GM19193 (cell line): ENCODE results near the gene LRGUK.

Source experiments
- POLR2A ChIP-seq: IDR thresholded peaks from 4 replicates; pipeline ENCODE4 v1.6.1; 2011; ENCODE audit not compliant: insufficient read depth, insufficient read length; ENCODE audit errors: extremely low read depth

LRGUK gene

GRCh38 chr7:134155206-134155605, 28.1 kb downstream of the LRGUK start:
- no peak for TF ChIP-seq POLR2A

DNA sequence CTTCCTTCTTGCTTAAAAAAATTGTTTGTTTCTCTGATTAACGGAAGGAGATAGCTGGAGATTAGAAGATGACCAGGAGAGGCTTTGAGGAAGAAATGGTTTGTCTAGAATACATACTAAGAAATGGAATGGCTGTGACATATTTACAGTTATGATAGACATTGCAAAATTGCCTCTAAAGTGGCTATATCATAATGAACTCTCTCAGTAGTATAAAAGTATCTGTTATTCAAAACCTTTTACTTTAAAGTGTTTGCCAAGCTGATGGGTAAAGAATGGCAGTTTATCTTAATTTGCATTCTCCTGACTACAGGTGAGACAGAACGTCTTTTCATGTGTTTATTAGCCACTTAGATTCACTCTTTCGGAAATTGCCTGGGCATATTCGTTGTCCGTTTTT, 28.7 kb downstream of the LRGUK start:
- TF ChIP-seq POLR2A = no peak

- TF ChIP-seq POLR2A = no peak
Measured at GRCh38 chr7:134165252-134165651, 38.1 kb downstream of the LRGUK start.

DNA sequence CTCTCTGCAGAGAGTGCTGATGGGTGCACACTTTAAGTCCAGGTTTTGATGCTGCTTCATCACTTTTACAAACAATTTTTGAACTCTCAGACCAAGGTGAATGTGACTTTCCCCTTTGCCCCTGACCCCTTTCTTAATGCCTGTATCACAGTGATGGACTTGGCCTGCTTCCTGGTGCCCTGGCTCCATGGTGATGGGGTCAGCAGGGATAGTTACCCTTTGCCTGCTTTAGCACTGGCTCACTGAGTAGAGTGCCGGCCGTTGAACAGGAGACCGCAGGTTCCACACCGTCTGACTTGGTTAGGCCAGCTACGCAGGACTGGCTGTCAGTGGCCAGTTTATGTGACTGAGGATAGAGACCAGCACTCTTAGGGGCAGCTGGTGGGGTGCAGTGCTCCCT, 40.1 kb downstream of the LRGUK start:
- no peak for TF ChIP-seq POLR2A

- no peak for TF ChIP-seq POLR2A
Measured at GRCh38 chr7:134167841-134168240, 40.7 kb downstream of the LRGUK start.

DNA sequence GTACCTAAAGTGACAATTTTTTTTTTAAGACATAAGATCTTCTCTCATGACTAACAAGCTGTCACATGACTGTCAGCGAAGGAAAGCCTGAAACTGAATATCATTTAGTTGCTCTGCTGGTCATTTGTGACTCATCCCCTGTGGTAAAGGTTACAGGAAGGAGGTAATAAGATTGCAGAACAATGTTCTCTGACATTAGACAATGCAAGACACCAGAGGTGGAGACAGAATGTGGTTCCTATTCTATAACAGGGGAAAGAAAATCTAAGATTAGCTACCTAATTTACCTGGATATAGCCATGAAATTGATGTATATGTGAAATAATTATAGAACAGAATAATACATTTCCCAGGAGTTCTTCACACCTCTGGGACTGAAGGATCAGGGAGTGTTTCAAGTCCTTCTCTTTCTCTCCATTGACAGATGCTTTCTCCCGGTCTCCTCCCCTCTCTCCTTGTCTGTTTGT, 47.7 kb downstream of the LRGUK start:
- TF ChIP-seq POLR2A = no peak

- TF ChIP-seq POLR2A = no peak
Measured at GRCh38 chr7:134175334-134176036, 48.3 kb downstream of the LRGUK start.

DNA sequence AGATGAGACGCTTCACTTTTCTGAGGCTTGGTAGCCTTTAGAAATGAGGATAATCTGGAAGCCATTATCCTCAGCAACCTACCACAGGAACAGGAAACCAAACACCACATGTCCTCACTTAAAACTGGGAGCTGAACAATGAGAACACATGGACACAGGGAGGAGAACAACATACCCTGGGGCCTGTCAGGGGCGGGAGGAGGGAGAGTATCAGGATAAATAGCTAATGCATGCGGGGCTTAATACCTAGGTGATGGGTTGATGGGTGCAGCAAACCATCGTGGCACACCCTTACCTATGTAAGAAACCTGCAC, 48.9 kb downstream of the LRGUK start:
- TF ChIP-seq POLR2A = no peak

DNA sequence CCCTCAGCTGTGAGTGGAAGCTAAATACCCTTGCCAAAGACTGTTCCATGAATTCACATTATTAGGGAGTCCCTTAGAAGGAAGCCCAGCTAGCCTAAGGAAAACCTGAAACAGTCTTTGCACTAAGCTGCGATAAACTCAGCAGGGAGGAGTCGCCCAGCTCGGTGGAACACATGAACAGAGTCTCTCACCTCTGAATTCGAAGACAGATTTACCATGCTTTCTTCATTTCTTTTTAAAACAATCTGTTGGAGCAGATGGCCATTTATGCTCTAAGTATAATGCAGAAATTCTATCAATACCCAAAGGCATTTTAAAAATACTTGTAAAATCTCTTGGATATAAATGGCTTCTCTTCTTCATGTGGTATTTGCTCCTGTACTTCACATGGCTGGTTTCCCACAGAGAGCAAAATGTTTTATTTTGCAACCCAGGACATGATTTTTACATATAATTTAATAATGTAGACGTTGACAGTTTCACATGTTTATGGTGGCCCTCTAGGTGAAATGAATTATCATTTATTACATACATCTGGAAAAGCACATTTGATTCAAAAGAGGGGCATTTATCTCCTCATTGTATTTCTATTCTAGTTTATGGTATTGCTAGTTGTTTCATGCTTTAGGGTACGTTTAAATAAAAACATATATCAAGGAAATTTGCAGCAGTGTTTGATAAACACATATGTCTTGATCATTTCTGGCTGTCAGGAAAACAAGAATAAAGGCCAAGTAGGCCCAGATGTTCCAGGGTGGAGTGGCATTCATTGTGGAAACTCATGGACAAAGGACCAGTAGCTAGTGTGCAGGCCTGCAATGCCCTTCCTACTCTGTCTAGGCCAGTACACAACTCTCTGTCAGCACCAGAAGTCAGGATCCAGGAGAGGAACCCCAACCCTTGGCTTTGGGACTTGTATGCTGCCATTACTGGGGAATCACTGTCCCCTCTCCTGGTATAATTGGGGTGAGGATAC, 52.2 kb downstream of the LRGUK start:
- TF ChIP-seq POLR2A = no peak

DNA sequence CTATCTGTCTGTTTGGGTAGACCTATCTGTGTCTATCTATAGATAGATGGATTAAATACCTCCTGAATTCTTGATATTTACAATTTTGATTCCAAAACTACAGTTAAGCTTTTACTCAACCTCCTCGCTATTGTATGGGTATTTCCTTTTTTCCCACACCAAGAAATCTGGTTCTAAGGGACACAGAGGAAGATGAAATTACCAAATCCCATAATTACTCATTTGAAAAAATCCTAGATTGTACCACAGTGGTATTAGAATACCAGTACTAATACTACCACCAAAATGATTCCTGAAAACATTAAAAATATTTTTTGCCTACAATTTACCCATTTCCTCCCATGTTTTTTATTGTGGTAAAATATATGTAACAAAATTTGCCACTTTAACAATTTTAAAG, 53.2 kb downstream of the LRGUK start:
- no peak for TF ChIP-seq POLR2A

DNA sequence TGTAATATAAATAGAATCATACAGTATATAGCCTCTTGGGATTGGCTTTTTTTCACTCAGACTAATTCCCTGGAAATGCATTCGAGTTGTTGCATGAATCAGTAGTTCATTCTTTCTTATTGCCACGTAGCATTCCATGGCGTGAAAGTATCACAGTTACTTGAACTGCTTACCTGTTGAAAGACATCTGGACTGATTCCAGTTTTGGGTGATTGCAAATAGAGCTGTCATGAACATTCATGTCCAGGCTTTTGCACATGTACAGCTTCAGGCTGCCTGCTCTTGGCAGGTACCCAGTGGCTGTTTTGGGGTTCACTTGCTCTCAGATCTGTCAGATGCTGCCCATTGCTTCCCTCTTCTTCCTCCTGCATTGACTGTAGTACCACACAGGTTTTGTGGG, 54.9 kb downstream of the LRGUK start:
- TF ChIP-seq POLR2A = no peak

DNA sequence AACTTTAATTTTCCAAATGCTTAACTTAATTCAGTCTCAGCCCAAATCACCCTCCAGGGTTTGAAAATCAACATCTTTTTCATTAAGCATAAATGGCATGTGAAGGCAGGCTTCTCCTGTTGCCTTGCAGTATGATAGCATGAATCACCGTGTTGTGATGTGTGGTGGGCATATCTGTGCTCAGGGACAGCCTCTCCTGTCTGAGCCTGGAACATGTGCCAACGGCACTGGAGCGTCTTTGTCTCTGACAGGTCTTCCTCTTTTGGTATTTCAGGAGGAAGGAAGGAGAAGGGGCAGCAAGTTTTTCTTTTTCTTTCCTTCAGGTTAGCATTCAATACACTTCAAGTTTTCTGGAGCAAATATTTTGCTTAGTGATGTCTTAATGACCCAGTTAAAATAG, 57.6 kb downstream of the LRGUK start:
- no peak for TF ChIP-seq POLR2A

GRCh38 chr7:134186027-134186426, 58.9 kb downstream of the LRGUK start:
- TF ChIP-seq POLR2A = no peak

DNA sequence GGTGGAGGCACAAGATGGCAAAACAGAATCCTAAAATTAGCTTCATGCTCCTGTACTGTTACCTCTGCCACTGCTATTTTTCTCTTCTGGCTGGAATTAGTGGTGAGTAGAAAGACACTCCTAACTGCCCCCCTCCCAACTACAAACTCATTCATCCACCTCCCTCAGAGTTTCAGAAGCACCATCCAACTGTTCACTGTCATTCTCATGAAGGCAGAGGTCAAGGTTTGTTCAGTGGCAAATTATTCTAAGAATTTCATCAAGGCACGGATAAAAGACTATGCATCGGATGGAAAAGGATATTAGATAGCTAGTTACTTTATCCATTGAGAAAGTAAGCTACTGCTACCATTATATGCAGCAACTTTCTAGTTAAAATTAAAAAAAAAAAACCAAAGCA, 59.7 kb downstream of the LRGUK start:
- TF ChIP-seq POLR2A = no peak

DNA sequence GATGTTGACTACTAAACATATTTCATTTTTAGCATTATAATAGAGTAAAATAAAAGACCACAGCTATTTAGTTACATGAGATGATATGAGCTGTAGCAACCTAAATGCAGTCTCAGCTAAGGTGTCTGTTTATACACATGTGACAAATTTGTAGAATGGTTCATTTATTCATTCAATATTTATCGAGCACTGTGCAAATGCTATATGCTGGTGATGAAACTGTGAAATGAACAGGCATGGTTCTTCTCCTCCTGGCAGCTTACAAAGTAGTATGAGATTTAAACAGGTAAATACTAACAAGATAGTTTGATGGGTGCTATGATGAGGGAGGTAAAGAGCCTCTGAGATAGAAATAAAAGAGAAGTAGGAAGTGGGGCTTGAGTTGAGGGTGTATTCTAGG, 60.8 kb downstream of the LRGUK start:
- TF ChIP-seq POLR2A = no peak

DNA sequence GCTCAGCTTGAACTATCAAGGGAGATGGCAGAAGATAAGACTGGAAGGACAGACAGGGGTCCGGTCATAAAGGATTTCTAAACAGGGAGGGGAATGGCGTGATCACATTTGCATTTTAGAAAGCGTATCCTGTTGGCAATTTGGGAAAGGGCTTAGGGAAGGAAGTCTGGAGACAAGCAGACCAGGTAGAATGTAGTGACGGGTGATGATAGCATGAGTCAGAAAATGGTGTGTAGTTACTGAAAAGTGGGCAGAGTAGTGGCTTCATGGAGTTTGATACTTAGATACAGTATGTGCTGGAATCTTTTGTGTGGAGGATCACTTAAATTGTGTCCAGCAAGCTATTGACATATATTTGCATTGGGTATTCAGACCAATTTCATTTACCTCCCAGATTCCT, 61.2 kb downstream of the LRGUK start:
- no peak for TF ChIP-seq POLR2A

DNA sequence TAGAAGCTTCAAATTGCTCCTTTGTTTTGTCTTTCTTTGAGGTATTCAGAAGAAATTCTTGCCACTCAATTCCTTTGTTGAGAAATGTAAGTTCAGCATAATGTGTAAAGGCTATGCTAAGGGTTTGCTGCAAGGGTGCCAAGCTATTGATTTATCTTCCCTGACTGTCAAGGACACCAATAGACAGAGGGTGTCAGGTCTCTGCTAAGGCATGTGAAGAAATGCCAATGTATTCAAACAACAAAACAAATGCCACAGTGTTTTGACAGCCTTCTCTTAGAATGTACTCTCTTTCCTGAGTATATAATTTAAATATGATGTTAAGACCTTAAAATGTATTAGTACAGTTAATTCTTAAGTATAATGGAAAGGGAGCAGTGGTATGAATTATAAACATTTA, 62.4 kb downstream of the LRGUK start:
- TF ChIP-seq POLR2A = no peak

DNA sequence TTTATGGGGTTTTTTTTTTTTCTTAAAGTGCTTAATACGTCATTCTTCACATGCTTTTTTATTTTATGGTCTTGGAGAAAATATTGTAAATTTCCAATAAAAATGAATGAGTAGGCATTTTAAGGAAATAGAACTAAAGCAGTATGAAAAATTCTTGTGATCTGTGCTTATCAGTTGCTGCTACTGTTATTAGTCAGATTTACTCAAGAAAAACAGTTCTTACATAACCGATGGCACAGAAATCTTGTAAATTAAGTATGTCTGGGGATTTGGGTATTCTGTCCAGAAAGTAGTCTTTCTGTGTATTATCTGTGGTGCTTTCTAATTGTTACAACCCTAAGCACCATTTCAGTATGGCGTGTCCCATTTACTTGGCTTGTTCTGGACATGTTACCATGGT, 64.7 kb downstream of the LRGUK start:
- TF ChIP-seq POLR2A = no peak
